ENCODE data around the gene C7. TPM values are rescaled to one million over a fixed set of nuclear protein-coding genes. Genes with fewer than 3 reads are reported as not detected.

C7 gene
- total and polyA plus RNA-seq, 8 donors, result 253 to 559 (median 474) TPM

DNA sequence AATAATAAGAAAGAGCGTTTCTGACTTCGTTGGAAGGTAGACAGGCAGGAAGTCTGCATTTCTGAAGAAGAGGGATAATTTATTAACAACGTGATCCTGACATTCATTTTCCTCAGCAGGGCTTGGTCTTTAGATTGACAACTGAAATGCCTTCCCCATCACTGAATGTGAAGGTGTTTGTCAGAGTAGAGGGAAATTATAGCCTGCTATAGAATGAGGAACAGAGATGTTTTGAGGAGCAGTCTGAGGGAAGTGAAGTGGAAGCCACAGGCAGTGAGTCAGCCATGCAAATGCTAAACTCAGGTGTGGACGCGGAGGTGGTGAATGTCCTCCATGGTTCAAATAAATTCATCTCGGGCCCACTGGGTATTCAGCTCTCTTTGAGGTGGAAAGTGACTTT is 30.5 kb downstream of the C7 start:
- Histone ChIP-seq H3K36me3 (no peaks in the 10 kb centered on the region), H3K27ac (no peak overlapping the region), H3K4me3 (no peak overlapping the region), H3K4me1 (no peaks in the 10 kb centered on the region), H3K9me3 (no peaks in the 10 kb centered on the region), H3K27me3 (no peaks in the 10 kb centered on the region)
- DNase-seq (no peak), ATAC-seq (no peak)
- intact Hi-C loops (cut with DNase I), result no loop called here
- TF ChIP-seq, protein P1, sequence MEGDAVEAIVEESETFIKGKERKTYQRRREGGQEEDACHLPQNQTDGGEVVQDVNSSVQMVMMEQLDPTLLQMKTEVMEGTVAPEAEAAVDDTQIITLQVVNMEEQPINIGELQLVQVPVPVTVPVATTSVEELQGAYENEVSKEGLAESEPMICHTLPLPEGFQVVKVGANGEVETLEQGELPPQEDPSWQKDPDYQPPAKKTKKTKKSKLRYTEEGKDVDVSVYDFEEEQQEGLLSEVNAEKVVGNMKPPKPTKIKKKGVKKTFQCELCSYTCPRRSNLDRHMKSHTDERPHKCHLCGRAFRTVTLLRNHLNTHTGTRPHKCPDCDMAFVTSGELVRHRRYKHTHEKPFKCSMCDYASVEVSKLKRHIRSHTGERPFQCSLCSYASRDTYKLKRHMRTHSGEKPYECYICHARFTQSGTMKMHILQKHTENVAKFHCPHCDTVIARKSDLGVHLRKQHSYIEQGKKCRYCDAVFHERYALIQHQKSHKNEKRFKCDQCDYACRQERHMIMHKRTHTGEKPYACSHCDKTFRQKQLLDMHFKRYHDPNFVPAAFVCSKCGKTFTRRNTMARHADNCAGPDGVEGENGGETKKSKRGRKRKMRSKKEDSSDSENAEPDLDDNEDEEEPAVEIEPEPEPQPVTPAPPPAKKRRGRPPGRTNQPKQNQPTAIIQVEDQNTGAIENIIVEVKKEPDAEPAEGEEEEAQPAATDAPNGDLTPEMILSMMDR (IDR thresholded peaks at IDR 0.05), result no peak

GRCh38 chr5:40945111-40945510 is 35.8 kb downstream of the C7 start:
- no peaks in the 10 kb centered on the region for H3K27me3 ChIP-seq
- no peaks in the 10 kb centered on the region for H3K4me1 ChIP-seq
- ATAC-seq, result no peak
- H3K27ac ChIP-seq, result no peak overlapping the region
- TF ChIP-seq, protein P1 (IDR thresholded peaks at IDR 0.05), result no peak
- intact Hi-C loops (cut with DNase I), result no loop called here
- H3K36me3 ChIP-seq, result no peaks in the 10 kb centered on the region
- no peak overlapping the region for H3K4me3 ChIP-seq
- no peak for DNase-seq
- H3K9me3 ChIP-seq, result no peaks in the 10 kb centered on the region

DNA sequence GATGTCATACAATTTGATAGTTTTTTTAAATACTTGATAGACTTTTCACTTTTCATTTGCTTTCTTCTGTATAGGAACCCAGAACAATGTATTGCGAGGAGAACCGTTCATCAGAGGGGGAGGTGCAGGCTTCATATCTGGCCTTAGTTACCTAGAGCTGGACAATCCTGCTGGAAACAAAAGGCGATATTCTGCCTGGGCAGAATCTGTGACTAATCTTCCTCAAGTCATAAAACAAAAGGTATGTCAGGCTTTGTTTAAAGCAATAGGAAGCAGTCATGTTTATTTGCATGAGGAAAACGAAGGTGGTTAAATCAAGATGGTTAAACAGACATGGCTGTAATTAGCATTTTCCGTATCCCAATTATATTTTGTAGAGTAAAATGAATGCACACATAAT is 46.0 kb downstream of the C7 start:
- no peak for DNase-seq
- intact Hi-C loops (cut with DNase I), result no loop called here
- no peak for ATAC-seq

DNA sequence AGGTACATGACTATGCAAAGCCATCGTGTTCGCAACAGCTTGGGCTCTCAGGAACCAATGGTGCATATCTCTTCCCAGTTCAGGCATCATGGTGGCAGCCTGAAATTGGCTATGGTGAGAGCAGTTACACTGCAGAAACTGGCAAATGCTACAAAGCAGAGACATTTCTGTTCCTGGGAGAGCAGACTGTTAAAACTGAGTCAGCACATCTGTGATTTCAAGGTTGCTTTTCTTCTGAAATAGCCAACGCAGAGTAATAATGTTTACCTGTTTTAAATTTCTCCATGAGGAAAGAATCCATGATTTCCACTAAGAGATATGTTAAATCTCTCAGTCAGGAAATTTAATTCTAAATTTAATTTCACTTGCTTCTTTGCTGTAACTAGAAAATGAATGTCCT is 47.8 kb downstream of the C7 start:
- ATAC-seq (no peak), DNase-seq (no peak)
- Histone ChIP-seq H3K4me3 (no peak overlapping the region), H3K4me1 (no peaks in the 10 kb centered on the region), H3K27me3 (no peaks in the 10 kb centered on the region), H3K9me3 (peaks cover 0 to 9% of the 10 kb centered on the region in 2 donors), H3K36me3 (no peaks in the 10 kb centered on the region), H3K27ac (no peak overlapping the region)
- intact Hi-C loops (cut with DNase I), result no loop called here
- TF ChIP-seq, protein P1 (IDR thresholded peaks at IDR 0.05), result no peak

More for the DNA sequence above, 46.0 kb downstream of the C7 start:
- peaks cover 0 to 9% of the 10 kb centered on the region in 2 donors for H3K9me3 ChIP-seq
- no peaks in the 10 kb centered on the region for H3K27me3 ChIP-seq
- H3K36me3 ChIP-seq, result no peaks in the 10 kb centered on the region
- TF ChIP-seq, protein P1 (IDR thresholded peaks at IDR 0.05), result no peak
- H3K4me1 ChIP-seq, result no peaks in the 10 kb centered on the region
- H3K27ac ChIP-seq, result no peak overlapping the region
- H3K4me3 ChIP-seq, result no peak overlapping the region

- H3K36me3 ChIP-seq, result no peaks in the 10 kb centered on the region
- TF ChIP-seq, protein P1 (IDR thresholded peaks at IDR 0.05), result no peak
- H3K27ac ChIP-seq, result no peak overlapping the region
- intact Hi-C loops (cut with DNase I), result no loop called here
- peaks cover 0 to 9% of the 10 kb centered on the region in 2 donors for H3K9me3 ChIP-seq
- no peak overlapping the region for H3K4me3 ChIP-seq
- H3K4me1 ChIP-seq, result no peaks in the 10 kb centered on the region
- H3K27me3 ChIP-seq, result no peaks in the 10 kb centered on the region
- no peak for ATAC-seq
- DNase-seq, result no peak
Measured at GRCh38 chr5:40958811-40959210, 49.5 kb downstream of the C7 start.

Data from left lung (tissue), 10 donors.